ENCODE data around the gene ATP8A2.
A peak's percentile ranks its signal among the peaks of the same experiment; 100 is the strongest.

ATP8A2 gene

DNA sequence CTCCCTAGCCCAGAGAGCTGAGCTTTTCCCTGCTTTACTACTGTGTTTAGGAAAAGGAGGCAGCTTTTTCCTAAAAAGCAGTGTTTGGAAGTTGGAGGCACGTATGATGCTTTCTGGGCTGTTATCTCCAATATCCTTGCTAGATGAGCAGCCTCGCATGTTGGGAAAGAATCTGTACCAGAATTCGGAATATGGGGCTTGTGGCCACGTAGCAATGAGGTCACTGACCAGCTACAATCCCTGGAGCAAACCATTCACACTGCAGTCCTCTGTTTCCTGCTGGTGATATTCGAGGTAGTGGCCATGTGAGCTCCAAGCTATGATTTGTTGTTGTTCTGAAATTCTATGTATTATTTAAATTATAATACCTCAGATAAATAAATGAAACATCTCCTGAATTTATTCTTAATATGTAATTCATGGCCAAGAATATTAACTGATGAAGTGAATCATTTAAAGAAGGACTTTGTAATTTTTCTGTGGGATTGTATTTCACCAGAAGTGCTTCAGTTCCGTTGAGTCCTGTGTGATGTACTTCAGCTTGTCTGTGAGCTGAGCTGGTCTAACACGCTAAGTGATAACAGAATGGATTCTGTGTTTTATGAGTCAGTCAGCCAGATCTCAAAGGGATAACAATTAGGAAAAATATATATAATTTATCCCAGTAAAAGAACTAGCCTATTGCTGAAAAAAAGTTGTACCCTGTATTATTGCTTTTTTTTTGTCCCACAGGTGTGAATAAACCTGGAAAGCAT, 360.5 kb downstream of the ATP8A2 start:
- TF ChIP-seq, protein P1, sequence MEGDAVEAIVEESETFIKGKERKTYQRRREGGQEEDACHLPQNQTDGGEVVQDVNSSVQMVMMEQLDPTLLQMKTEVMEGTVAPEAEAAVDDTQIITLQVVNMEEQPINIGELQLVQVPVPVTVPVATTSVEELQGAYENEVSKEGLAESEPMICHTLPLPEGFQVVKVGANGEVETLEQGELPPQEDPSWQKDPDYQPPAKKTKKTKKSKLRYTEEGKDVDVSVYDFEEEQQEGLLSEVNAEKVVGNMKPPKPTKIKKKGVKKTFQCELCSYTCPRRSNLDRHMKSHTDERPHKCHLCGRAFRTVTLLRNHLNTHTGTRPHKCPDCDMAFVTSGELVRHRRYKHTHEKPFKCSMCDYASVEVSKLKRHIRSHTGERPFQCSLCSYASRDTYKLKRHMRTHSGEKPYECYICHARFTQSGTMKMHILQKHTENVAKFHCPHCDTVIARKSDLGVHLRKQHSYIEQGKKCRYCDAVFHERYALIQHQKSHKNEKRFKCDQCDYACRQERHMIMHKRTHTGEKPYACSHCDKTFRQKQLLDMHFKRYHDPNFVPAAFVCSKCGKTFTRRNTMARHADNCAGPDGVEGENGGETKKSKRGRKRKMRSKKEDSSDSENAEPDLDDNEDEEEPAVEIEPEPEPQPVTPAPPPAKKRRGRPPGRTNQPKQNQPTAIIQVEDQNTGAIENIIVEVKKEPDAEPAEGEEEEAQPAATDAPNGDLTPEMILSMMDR (IDR thresholded peaks at IDR 0.05; ENCODE audit: low read depth, low read length): no peak
- H3K4me3 ChIP-seq (ENCODE audit: low read depth, low read length): no peak overlapping the region
- in situ Hi-C loops (cut with HindIII; ENCODE audit: low sequenced_read_pairs): no loop called here
- peak; percentile 69 for DNase-seq (ENCODE audit: low read depth, low spot score)

DNA sequence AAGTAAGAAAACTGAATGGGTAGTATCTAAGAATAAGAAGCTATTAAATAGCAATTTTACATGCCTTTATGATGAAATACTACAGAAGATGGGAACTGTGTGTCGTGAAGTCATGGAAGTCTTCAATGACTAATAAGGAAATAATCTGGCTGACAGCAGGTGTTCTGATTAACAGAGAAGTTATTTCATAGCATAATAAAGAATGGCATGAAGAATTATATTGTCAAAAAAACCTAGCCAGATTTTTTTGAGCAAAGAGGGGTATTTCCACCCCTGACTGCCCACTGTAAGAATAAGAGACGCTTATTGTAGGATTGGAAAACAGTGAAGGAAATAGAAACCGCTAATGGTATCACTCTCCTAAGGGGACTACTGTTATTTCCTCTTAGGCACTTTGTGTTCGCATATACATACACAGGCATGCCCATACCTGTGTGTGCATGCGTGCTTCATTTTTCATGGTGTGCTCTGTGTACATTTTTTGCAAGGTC, 361.3 kb downstream of the ATP8A2 start:
- in situ Hi-C loops (cut with HindIII; ENCODE audit: low sequenced_read_pairs): no loop called here
- TF ChIP-seq, protein P1 (IDR thresholded peaks at IDR 0.05; ENCODE audit: low read depth, low read length): no peak
- peak; percentile 89 for DNase-seq (ENCODE audit: low read depth, low spot score)

DNA sequence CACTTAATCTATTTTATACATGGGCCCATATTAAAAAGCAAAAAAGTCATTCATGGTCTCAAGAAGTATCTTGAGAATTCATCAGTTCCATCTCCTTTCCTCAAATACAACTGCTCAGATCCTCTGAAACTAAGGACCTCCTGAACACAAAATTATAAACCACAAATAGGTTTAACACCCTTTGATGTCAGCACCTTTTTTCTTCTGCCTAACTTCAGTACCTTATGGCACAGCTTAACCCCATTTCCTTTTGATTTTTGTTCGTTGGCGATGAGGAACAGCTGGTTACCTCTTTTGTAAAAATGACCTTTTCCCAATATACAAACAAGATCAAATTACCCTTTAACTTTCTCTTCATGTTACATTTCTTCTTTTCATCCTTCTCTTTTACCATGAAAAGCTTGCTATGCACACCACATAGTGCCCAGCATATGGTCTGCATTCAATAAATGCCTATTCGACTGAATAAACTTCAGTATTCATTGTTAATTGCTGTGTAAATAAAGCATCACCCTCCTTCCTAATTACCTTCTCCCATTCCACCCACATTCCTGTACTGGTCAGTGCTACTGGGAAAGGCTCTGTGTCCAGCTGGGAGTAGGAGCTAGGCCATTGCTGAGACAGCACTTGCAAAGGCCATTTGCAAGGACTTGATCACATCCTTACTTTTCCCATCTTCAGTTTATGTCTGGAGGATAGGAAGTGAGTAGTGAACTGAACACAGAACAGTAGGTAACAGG, 362.1 kb downstream of the ATP8A2 start:
- no peak overlapping the region for H3K4me3 ChIP-seq (ENCODE audit: low read depth, low read length)
- no peak for DNase-seq (ENCODE audit: low read depth, low spot score)
- TF ChIP-seq, protein P1 (IDR thresholded peaks at IDR 0.05; ENCODE audit: low read depth, low read length): no peak
- in situ Hi-C loops (cut with HindIII; ENCODE audit: low sequenced_read_pairs): no loop called here

More for the DNA sequence above, 361.3 kb downstream of the ATP8A2 start:
- H3K4me3 ChIP-seq (ENCODE audit: low read depth, low read length): no peak overlapping the region

DNA sequence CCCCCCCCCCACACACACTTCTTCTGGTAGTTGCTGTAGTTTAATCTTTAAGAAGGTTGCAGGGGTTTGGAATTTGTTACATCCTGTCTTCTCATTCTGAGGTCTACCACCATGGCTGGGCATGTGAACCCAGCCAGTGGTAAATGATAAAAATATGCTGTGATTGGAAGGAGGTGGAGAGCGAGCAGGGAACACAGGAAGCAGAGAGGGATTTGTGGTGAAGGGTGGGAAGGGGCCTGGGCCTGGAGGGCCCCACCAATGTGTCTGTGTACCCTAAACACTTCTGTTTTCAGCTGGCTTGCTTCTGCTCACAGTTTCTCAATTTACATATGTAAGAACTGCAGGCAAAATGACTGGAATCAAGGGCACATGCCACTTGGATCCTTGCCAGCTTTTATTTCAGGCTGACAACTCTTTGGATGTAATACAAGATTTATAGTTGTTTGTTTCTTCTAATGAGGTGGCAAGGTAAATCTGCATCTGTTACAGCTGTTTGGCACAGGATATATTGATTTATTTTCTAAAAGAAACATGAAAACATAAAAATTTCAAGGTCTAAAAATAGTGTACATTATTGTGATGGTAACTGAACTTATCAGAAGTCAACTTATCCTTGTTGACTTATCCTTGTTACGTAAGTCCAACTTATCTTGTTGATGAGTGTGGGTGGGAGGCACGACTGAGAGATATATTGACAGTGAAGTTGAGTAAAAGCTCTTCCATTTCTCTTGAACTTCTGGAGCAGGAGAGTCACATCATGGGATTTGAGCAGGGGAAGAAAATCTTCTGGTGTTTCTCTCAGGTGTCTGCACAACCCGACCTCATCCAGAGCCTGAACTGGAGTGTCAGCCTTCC, 366.8 kb downstream of the ATP8A2 start:
- no peak overlapping the region for H3K4me3 ChIP-seq (ENCODE audit: low read depth, low read length)
- TF ChIP-seq, protein P1 (IDR thresholded peaks at IDR 0.05; ENCODE audit: low read depth, low read length): no peak
- in situ Hi-C loops (cut with HindIII; ENCODE audit: low sequenced_read_pairs): no loop called here
- peak; percentile 78 for DNase-seq (ENCODE audit: low read depth, low spot score)

DNA sequence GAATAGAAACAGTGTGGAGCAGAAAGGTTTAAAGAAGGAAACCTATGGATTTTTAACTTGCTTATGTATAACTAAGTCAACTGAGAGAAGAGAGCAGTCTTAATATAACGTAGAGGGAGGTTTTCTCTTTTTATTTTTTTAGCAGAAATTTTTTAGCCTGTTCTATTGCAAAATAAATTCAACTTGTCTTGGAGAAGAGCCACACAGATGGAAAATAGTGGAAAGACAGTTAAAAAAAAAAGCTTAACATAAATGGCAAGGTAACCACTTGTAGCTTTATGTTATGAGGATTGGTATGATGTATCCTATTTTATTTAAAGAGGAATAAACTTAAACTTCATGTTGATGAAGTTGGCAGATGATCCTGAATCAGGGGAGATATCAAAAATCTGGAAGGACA, 367.6 kb downstream of the ATP8A2 start:
- TF ChIP-seq, protein P1 (IDR thresholded peaks at IDR 0.05; ENCODE audit: low read depth, low read length): no peak
- no peak overlapping the region for H3K4me3 ChIP-seq (ENCODE audit: low read depth, low read length)
- DNase-seq (ENCODE audit: low read depth, low spot score): no peak
- in situ Hi-C loops (cut with HindIII; ENCODE audit: low sequenced_read_pairs): no loop called here

DNA sequence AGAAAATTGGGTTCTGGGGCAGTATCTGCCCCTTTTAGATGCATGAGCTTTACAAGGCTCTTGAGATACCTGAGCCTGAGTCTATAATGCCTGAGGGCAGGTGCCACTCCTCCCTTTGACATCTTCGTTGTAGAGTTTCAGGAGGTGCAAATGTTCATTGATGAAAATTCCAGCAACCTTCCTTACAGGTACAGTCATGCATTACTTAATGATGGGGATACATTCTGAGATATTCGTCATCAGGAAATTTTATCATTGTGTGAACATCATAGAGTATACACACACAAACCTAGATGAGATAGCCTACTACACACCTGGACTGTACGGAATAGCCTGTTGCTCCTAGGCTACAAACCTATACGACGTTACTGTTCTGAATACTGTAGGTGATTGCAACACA, 370.0 kb downstream of the ATP8A2 start:
- DNase-seq (ENCODE audit: low read depth, low spot score): no peak
- in situ Hi-C loops (cut with HindIII; ENCODE audit: low sequenced_read_pairs): no loop called here
- TF ChIP-seq, protein P1 (IDR thresholded peaks at IDR 0.05; ENCODE audit: low read depth, low read length): no peak
- H3K4me3 ChIP-seq (ENCODE audit: low read depth, low read length): no peak overlapping the region
